Mesendoderm (in vitro differentiated cells): ENCODE measurements around the gene S100A6.

Experiments
- DNase-seq: peaks from one replicate; pipeline ENCODE4 v3.0.0; 2013
- H2AK5ac ChIP-seq: 2 replicates; pipeline ENCODE4 v1.6.1; 2013; ENCODE audit warnings: low read length, inconsistent platforms
- H2BK120ac ChIP-seq: 2 replicates; pipeline ENCODE4 v1.6.1; 2013; ENCODE audit warnings: low read depth, mild to moderate bottlenecking, low read length, moderate library complexity, mixed read lengths
- H2BK15ac ChIP-seq: replicated peaks from 2 replicates; pipeline ENCODE4 v1.6.1; 2013; ENCODE audit warnings: low read depth, mild to moderate bottlenecking, moderate library complexity
- H2BK5ac ChIP-seq: 2 replicates; pipeline ENCODE4 v1.6.1; 2013; ENCODE audit warnings: low read length, inconsistent platforms
- H3K18ac ChIP-seq: 2 replicates; pipeline ENCODE4 v1.6.1; 2013; ENCODE audit warnings: mild to moderate bottlenecking, low read length, mixed read lengths
- H3K23ac ChIP-seq: one replicate; pipeline ENCODE4 v1.6.1; 2013; ENCODE audit warnings: low read length
- H3K27ac ChIP-seq: 2 replicates; pipeline ENCODE4 v1.5.1; 2013; ENCODE audit warnings: low read depth, mild to moderate bottlenecking, inconsistent platforms, low read length, moderate library complexity
- H3K27me3 ChIP-seq: 2 replicates; pipeline ENCODE4 v1.6.1; 2013; ENCODE audit warnings: low read length, control low read depth, mild to moderate bottlenecking, inconsistent platforms; ENCODE audit not compliant: insufficient read depth, poor library complexity
- H3K36me3 ChIP-seq: 2 replicates; pipeline ENCODE4 v1.6.1; 2013; ENCODE audit warnings: low read length, inconsistent platforms; ENCODE audit not compliant: control insufficient read depth, insufficient read depth
- H3K4ac ChIP-seq: one replicate; pipeline ENCODE4 v1.6.1; 2013; ENCODE audit warnings: low read depth, mild to moderate bottlenecking, low read length, moderate library complexity
- H3K4me1 ChIP-seq: 2 replicates; pipeline ENCODE4 v1.6.1; 2013; ENCODE audit warnings: low read depth, low read length, inconsistent platforms; ENCODE audit not compliant: control insufficient read depth
- H3K4me2 ChIP-seq: 2 replicates; pipeline ENCODE4 v1.6.1; 2013; ENCODE audit warnings: low read length
- H3K4me3 ChIP-seq: 2 replicates; pipeline ENCODE4 v1.5.1; 2013; ENCODE audit warnings: mild to moderate bottlenecking, low read length
- H3K56ac ChIP-seq: one replicate; pipeline ENCODE4 v1.6.1; 2013; ENCODE audit warnings: low read length
- H3K79me1 ChIP-seq: 2 replicates; pipeline ENCODE4 v1.6.1; 2013; ENCODE audit warnings: low read length, inconsistent platforms
- H3K79me2 ChIP-seq: 2 replicates; pipeline ENCODE4 v1.6.1; 2013; ENCODE audit warnings: mild to moderate bottlenecking, low read length; ENCODE audit not compliant: control insufficient read depth, insufficient read depth
- H3K9ac ChIP-seq: 2 replicates; pipeline ENCODE4 v1.6.1; 2013; ENCODE audit warnings: low read length, inconsistent platforms
- H4K5ac ChIP-seq: one replicate; pipeline ENCODE4 v1.6.1; 2013; ENCODE audit warnings: low read length
- H4K8ac ChIP-seq: one replicate; pipeline ENCODE4 v1.6.1; 2013; ENCODE audit warnings: low read depth, mild to moderate bottlenecking, control low read depth, low read length, moderate library complexity
- WGBS: extraction: QIAGEN DNeasy Blood & Tissue Kit; methylation state at CpG from one replicate; pipeline ENCODE4 v1.1.7; 2013; ENCODE audit warnings: low lambda C conversion rate, missing lambda C conversion rate; ENCODE audit not compliant: insufficient coverage; ENCODE audit errors: extremely low coverage; 5-methylcytosine and 5-hydroxymethylcytosine counted together

Gene S100A6

GRCh38 chr1:153540394-153541361, 4.9 kb upstream of the S100A6 start, which contains the start of gene S100A5:
Gene S100A5, minus strand, starts transcription at chr1:153540934. Its CDS starts 743 bp downstream, at chr1:153540191.
- no peaks in the 10 kb centered on the region for H3K79me2 ChIP-seq
- H3K4me1 ChIP-seq, result peaks cover 11% of the 10 kb centered on the region
- H3K36me3 ChIP-seq, result no peaks in the 10 kb centered on the region

GRCh38 chr1:153539395-153540093, 3.8 kb upstream of the S100A6 start:
- no CpG with 5 or more reads among the region's 4 CpGs for WGBS
- Histone ChIP-seq H3K56ac (no peak overlapping the region), H3K18ac (no peak overlapping the region), H2BK120ac (no peak overlapping the region), H3K4ac (no peak overlapping the region), H3K4me1 (peaks cover 3% of the 10 kb centered on the region), H3K4me3 (no peak overlapping the region), H2AK5ac (no peak overlapping the region), H3K79me1 (no peaks in the 10 kb centered on the region), H2BK15ac (no peak overlapping the region), H2BK5ac (no peak overlapping the region), H3K27me3 (no peaks in the 10 kb centered on the region), H3K4me2 (no peak overlapping the region), H3K27ac (no peak overlapping the region), H3K36me3 (no peaks in the 10 kb centered on the region), H3K23ac (no peak overlapping the region), H3K9ac (no peak overlapping the region), H3K79me2 (no peaks in the 10 kb centered on the region), H4K8ac (no peak overlapping the region), H4K5ac (no peak overlapping the region)
- DNase-seq, result no peak

More at GRCh38 chr1:153540394-153541361, 4.9 kb upstream of the S100A6 start, which contains the start of gene S100A5:
- Histone ChIP-seq H3K23ac (no peak within 1 kb of the TSS), H3K56ac (no peak within 1 kb of the TSS), H3K79me1 (no peaks in the 10 kb centered on the region), H3K27me3 (no peaks in the 10 kb centered on the region), H2BK120ac (no peak within 1 kb of the TSS), H3K27ac (no peak within 1 kb of the TSS), H4K8ac (no peak within 1 kb of the TSS), H4K5ac (no peak within 1 kb of the TSS), H2BK5ac (no peak within 1 kb of the TSS), H3K4me3 (no peak within 1 kb of the TSS), H2BK15ac (no peak within 1 kb of the TSS), H3K4me2 (no peak within 1 kb of the TSS), H3K9ac (no peak within 1 kb of the TSS), H2AK5ac (no peak within 1 kb of the TSS), H3K4ac (no peak within 1 kb of the TSS), H3K18ac (no peak within 1 kb of the TSS)
- WGBS, result no CpG with 5 or more reads among the region's 11 CpGs
- DNase-seq, result no peak

DNA sequence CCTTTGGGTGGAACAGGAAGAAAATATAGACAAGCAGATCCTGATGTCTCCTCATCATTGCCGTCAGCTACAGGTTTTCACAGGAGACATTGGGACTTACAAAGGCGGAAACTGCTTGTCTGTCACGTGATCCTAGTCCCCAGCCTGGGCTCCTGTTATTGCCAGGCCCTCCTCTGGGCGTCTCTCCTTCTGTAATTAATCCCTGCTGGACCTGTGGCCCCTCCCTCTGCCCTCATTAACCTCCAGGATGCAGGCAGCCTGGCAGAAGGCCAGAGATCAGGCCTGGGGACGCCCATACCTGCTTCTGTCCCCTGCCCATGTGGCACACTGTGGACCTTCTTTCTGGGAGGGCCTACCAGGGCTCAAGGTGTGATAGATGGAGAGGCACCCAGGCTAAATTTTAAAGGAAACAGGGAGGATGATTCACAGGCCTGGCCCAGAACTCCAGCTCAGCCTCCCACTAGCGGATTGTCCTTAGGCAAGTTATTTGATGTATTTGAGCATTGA, 2.6 kb upstream of the S100A6 start:
- no peak overlapping the region for H2AK5ac ChIP-seq
- no peak overlapping the region for H3K23ac ChIP-seq
- H2BK15ac ChIP-seq, result no peak overlapping the region
- DNase-seq, result peak; percentile 89
- no peak overlapping the region for H2BK120ac ChIP-seq
- H3K4me3 ChIP-seq, result no peak overlapping the region
- H3K79me2 ChIP-seq, result no peaks in the 10 kb centered on the region
- H3K18ac ChIP-seq, result no peak overlapping the region
- H3K4me1 ChIP-seq, result peaks cover 2% of the 10 kb centered on the region
- WGBS, result no CpG with 5 or more reads among the region's 6 CpGs
- peak overlapping the region; percentile 65 for H2BK5ac ChIP-seq
- no peak overlapping the region for H3K4ac ChIP-seq
- no peaks in the 10 kb centered on the region for H3K79me1 ChIP-seq
- H4K5ac ChIP-seq, result no peak overlapping the region
- no peak overlapping the region for H3K27ac ChIP-seq
- H4K8ac ChIP-seq, result no peak overlapping the region
- no peak overlapping the region for H3K4me2 ChIP-seq
- H3K27me3 ChIP-seq, result no peaks in the 10 kb centered on the region
- H3K56ac ChIP-seq, result peak overlapping the region; percentile 81
- H3K36me3 ChIP-seq, result no peaks in the 10 kb centered on the region
- H3K9ac ChIP-seq, result peak overlapping the region; percentile 44

GRCh38 chr1:153537376-153537730, 1.6 kb upstream of the S100A6 start:
- Histone ChIP-seq H3K18ac (no peak overlapping the region), H4K8ac (no peak overlapping the region), H3K27ac (no peak overlapping the region), H3K4me3 (no peak overlapping the region), H3K4me2 (no peak overlapping the region), H4K5ac (no peak overlapping the region), H3K56ac (no peak overlapping the region), H3K79me1 (no peaks in the 10 kb centered on the region), H3K9ac (no peak overlapping the region), H2BK15ac (no peak overlapping the region), H3K79me2 (no peaks in the 10 kb centered on the region), H3K36me3 (no peaks in the 10 kb centered on the region), H3K4ac (no peak overlapping the region), H3K27me3 (no peaks in the 10 kb centered on the region), H2BK120ac (no peak overlapping the region), H2AK5ac (no peak overlapping the region), H3K4me1 (peaks cover 2% of the 10 kb centered on the region), H2BK5ac (no peak overlapping the region), H3K23ac (no peak overlapping the region)
- no peak for DNase-seq
- whole genome bisulfite sequencing, result no CpG with 5 or more reads among the region's 6 CpGs

GRCh38 chr1:153536671-153537375, 1.0 kb upstream of the S100A6 start:
- H3K27ac ChIP-seq, result no peak overlapping the region
- WGBS, result no CpG with 5 or more reads among the region's 9 CpGs
- no peak overlapping the region for H4K8ac ChIP-seq
- H3K56ac ChIP-seq, result peak overlapping the region; percentile 85
- no peak overlapping the region for H2BK5ac ChIP-seq
- H3K4ac ChIP-seq, result no peak overlapping the region
- H2BK15ac ChIP-seq, result no peak overlapping the region
- peak overlapping the region; percentile 21 for H4K5ac ChIP-seq
- H3K79me1 ChIP-seq, result no peaks in the 10 kb centered on the region
- H3K4me1 ChIP-seq, result peaks cover 2% of the 10 kb centered on the region
- H3K4me3 ChIP-seq, result no peak overlapping the region
- no peak overlapping the region for H3K18ac ChIP-seq
- no peaks in the 10 kb centered on the region for H3K36me3 ChIP-seq
- no peak overlapping the region for H3K4me2 ChIP-seq
- no peak overlapping the region for H3K23ac ChIP-seq
- no peak overlapping the region for H2BK120ac ChIP-seq
- H3K27me3 ChIP-seq, result no peaks in the 10 kb centered on the region
- no peaks in the 10 kb centered on the region for H3K79me2 ChIP-seq
- no peak overlapping the region for H3K9ac ChIP-seq
- H2AK5ac ChIP-seq, result no peak overlapping the region
- DNase-seq, result no peak
